Measurements from ENCODE around the gene TSHZ2. TPM values are rescaled to one million over a fixed set of nuclear protein-coding genes. Genes with fewer than 3 reads are reported as not detected.

TSHZ2 gene
- total and polyA plus RNA-seq, 2 donors (not counting 3 experiments of a cell fraction or from before 2014, with no cell fraction given), result not detected

DNA sequence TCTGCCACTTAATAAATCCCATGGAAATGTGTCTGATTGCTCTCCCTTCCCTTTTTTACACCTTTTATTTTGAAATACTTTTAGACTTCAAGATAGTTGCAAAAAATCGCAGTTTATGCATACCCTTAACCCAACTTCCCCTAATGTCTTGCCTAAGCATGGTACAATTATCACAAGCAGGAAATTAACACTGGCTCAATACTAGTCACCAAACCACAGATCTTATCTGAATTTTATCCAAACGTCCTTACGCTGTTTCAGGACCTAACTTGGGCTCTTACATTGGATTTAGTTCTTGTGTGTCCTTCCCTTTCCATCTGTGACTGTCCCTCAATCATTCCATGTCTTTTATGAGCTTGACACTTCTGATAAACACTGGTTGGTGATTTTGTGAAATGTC lies 475.2 kb downstream of the TSHZ2 start:
- H3K36me3 ChIP-seq (ENCODE audit: control insufficient read depth in 2 of 2, extremely low read depth in 1 of 2, insufficient read depth in 2 of 2, low read length in 2 of 2), result no peaks in the 10 kb centered on the region
- no peak overlapping the region for H3K9ac ChIP-seq (replicated peaks; ENCODE audit: extremely low read depth, insufficient read depth, low read length)
- DNase-seq (ENCODE audit: low read depth, low spot score) (no peak), FAIRE-seq (no peak)
- ChIA-PET POLR2A (no interaction called here), CTCF (no interaction called here)
- no peaks in the 10 kb centered on the region for H3K9me1 ChIP-seq (replicated peaks; ENCODE audit: control insufficient read depth, extremely low read depth, insufficient read depth, low read length)
- no peak overlapping the region for H3K27ac ChIP-seq (ENCODE audit: insufficient read depth, low read depth, low read length)
- no peak overlapping the region for H3K4me2 ChIP-seq (ENCODE audit: insufficient read depth, low read length)
- no peaks in the 10 kb centered on the region for H3K27me3 ChIP-seq (ENCODE audit: control insufficient read depth in 2 of 2, insufficient read depth in 2 of 2, low read length in 2 of 2)
- H3K4me3 ChIP-seq (replicated peaks in 1 of 3; ENCODE audit: insufficient read depth in 1 of 3, low read depth in 1 of 3, low read length in 3 of 3), result no peak overlapping the region
- H3K9me3 ChIP-seq (replicated peaks; ENCODE audit: control insufficient read depth, insufficient read depth, low read length), result peaks cover 2% of the 10 kb centered on the region
- no peaks in the 10 kb centered on the region for H3K79me2 ChIP-seq (ENCODE audit: control insufficient read depth, insufficient read depth, low read length)
- intact Hi-C loops (cut with micrococcal nuclease) (no loop called here), dilution Hi-C loops (cut with MboI; ENCODE audit: extremely low pct_ligation_motif_present, low sequenced_read_pairs) (no loop called here)
- no TSS peak for BruUV-seq (replicated peaks)
- TF ChIP-seq JUN (IDR thresholded peaks at IDR 0.05; ENCODE audit: borderline replicate concordance, insufficient read depth, insufficient read length, low read depth) (no peak), POLR2A (IDR thresholded peaks at IDR 0.05; ENCODE audit: low read depth, low read length) (no peak), FOS (IDR thresholded peaks at IDR 0.05; ENCODE audit: borderline replicate concordance, insufficient read depth, low read length) (no peak), CTCF (IDR thresholded peaks at IDR 0.05; ENCODE audit: extremely low read depth in 1 of 2, insufficient read depth in 1 of 2, low read depth in 1 of 2, low read length in 2 of 2) (no peak), POLR2AphosphoS5 (IDR thresholded peaks at IDR 0.05; ENCODE audit: insufficient read depth, low read depth, low read length) (no peak), MYC (IDR thresholded peaks at IDR 0.05; ENCODE audit: low read depth, low read length) (no peak), EZH2 (IDR thresholded peaks at IDR 0.05; ENCODE audit: borderline replicate concordance, low read depth, low read length, severe bottlenecking) (no peak), MAX (IDR thresholded peaks at IDR 0.05; ENCODE audit: insufficient read depth, insufficient read length) (no peak), GATA2 (IDR thresholded peaks at IDR 0.05; ENCODE audit: insufficient read depth, insufficient read length, low read depth, low read length) (no peak)
- H4K20me1 ChIP-seq (replicated peaks; ENCODE audit: control insufficient read depth, extremely low read depth, insufficient read depth, low read length), result no peaks in the 10 kb centered on the region
- H3K4me1 ChIP-seq (ENCODE audit: control insufficient read depth, extremely low read depth, insufficient read depth, low read length), result no peaks in the 10 kb centered on the region
- no peak overlapping the region for H2AFZ ChIP-seq (ENCODE audit: low read depth, low read length)
